Heart left ventricle (tissue), 16 donors: Measurements from ENCODE around the gene ESPL1. TPM values are rescaled to one million over a fixed set of nuclear protein-coding genes. Genes with fewer than 3 reads are reported as not detected.

ENCODE experiments used
- ATAC-seq, 4 donors: fragments of 200-7000 bp; cut with Tn5 transposase; one replicate each; pipeline ENCODE4 v1.9.1; 2020 to 2022; ENCODE audit warnings: moderate library complexity in 4 of 4, mild to moderate bottlenecking in 3 of 4, moderate number of reproducible peaks in 1 of 4
- DNase-seq, 5 donors: peaks; one replicate each; pipeline ENCODE4 v3.0.0-alpha.2; 2020
- H3K27ac ChIP-seq, 12 donors: fragments of 200-600 bp; sonication (generic) in 4 of 12; one replicate each; pipeline versions ENCODE4 v1.5.0 to v1.8.0; 2016 to 2022; ENCODE audit warnings: mild to moderate bottlenecking in 2 of 12
- H3K27me3 ChIP-seq, 9 donors: fragments of 200-600 bp; sonication (generic) in 2 of 9; one replicate each; pipeline versions ENCODE4 v1.5.1 to v1.8.0; 2016 to 2022; ENCODE audit warnings: mild to moderate bottlenecking in 3 of 9
- H3K36me3 ChIP-seq, 9 donors: fragments of 200-600 bp; sonication (generic) in 2 of 9; one replicate each; pipeline versions ENCODE4 v1.5.0 to v1.8.0; 2018 to 2022; ENCODE audit warnings: mild to moderate bottlenecking in 2 of 9
- H3K4me1 ChIP-seq, 12 donors: fragments of 200-600 bp; sonication (generic) in 4 of 12; one replicate each; pipeline versions ENCODE4 v1.5.0 to v1.8.0; 2016 to 2022; ENCODE audit warnings: mild to moderate bottlenecking in 3 of 12
- H3K4me3 ChIP-seq, 12 donors: fragments of 200-600 bp; sonication (generic) in 4 of 12; one replicate each; pipeline versions ENCODE4 v1.5.0 to v1.8.0; 2017 to 2022; ENCODE audit warnings: mild to moderate bottlenecking in 9 of 12, moderate library complexity in 4 of 12
- H3K9me3 ChIP-seq, 12 donors: fragments of 200-600 bp; sonication (generic) in 4 of 12; one replicate each; pipeline versions ENCODE4 v1.5.0 to v1.8.0; 2016 to 2022; ENCODE audit warnings: mild to moderate bottlenecking in 1 of 12
- POLR2A ChIP-seq, 2 donors: fragments of 450-650 bp; IDR thresholded peaks; one replicate each; pipeline ENCODE4 v1.6.1; 2017; ENCODE audit warnings: antibody characterized with exemption in 2 of 2, mild to moderate bottlenecking in 2 of 2, moderate library complexity in 2 of 2
- WGBS, 4 donors: extraction: QIAGEN DNeasy Blood & Tissue Kit in 2 of 4; methylation state at CpG; one replicate each; pipeline versions ENCODE4 v1.1.5 to v1.1.7; 2013 to 2018; 5-methylcytosine and 5-hydroxymethylcytosine counted together
- intact Hi-C, 10 donors: fragments of 100-400 bp; cut with DNase I; formaldehyde crosslinking; loops; one replicate each; pipeline versions ENCODE4 v1.11.1 to v1.14.2; 2022
- polyA plus RNA-seq, 2 donors: library from polyadenylated mRNA; stranded (reverse); fragments of 200-250 nt; gene quantifications; one replicate each; pipeline ENCODE4 v1.2.3, GENCODE V29; 2013
- total RNA-seq, 9 donors: library from RNA; depleted of rRNA in 2 of 9; stranded (reverse); fragments of >200 nt in 2 of 9; fragmentation: NEBNext Ultra II Directional in 3 of 9; extraction: Animal tissue kit (Norgen Biotek cat#: 25700) in 3 of 9; gene quantifications; one replicate each; pipeline versions ENCODE4 v1.1.0 to v1.2.4, GENCODE V29; 2016 to 2023
- TF ChIP-seq, protein P1 (sequence below), 12 donors: fragments of 200-600 bp; sonication (generic) in 4 of 12; IDR thresholded peaks; one replicate each; pipeline versions ENCODE4 v1.5.0 to v1.8.0; 2018 to 2022; ENCODE audit warnings: antibody characterized with exemption in 12 of 12, mild to moderate bottlenecking in 5 of 12
- donor health status: ischemic (EF 13 %, LVEDD 7.1; RV severe dilation, severe dysfunction).
- donor health status: healthy with polysubstance abuse.
- donor health status: DM: no; HTN: yes; CAD: no.
- donor health status: DM: no; HTN: no; CAD: no.
- donor health status: ischemic (EF 25% LVEDD 6.9; RV normal size, moderate dysfunction).
- donor health status: ischemic (EF 25% LVEDD 5.7; RV mildly dilated, moderate dysfunction).
- donor health status: healthy.
- donor health status: DM: yes; HTN: yes; CAD: no.
- donor health status: ischemic (EF 35%, LVEDD 5.7; RV mildly dilated, moderate dysfunction).
- donor health status: nonischemic (EF 11% LVEDD 7.7; RV severe dilation, severe dysfunction).
- donor health status: DM: yes; HTN: yes; CAD: no.
- donor health status: PGD.
- donor health status: ischemic (EF 29% LVEDD 5.4; RV normal size, mild dysfunction).
- donor health status: nonischemic (EF 23%, LVEDD 6.1; RV moderate dilation, normal function).

ESPL1 gene
- total and polyA plus RNA-seq, 11 donors = 0.06 to 6.1 (median 0.38) TPM

DNA sequence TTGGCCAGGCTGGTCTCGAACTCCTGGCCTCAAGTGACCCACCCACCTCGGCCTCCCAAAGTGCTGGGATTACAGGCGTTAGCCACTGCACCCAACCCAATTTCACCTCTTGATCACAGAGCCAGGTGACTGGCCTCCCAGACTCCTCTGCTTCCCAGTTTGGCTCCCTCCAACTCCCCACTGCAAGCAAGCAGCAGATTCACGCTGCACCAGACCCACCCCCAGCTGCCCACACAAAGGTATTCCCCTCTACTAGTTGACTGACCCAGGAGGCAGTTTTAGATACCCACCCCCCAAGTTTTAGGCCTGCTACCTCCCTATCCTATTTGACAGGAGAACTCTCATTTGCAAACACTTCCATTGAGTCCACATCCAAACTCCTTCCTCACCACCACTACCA lies 41.3 kb upstream of the ESPL1 start:
- no peak for DNase-seq
- no peak overlapping the region for H3K4me3 ChIP-seq
- H3K4me1 ChIP-seq = peaks cover 0 to 47% (median 35%) of the 10 kb centered on the region in 12 donors
- no peaks in the 10 kb centered on the region for H3K9me3 ChIP-seq
- TF ChIP-seq, protein P1, sequence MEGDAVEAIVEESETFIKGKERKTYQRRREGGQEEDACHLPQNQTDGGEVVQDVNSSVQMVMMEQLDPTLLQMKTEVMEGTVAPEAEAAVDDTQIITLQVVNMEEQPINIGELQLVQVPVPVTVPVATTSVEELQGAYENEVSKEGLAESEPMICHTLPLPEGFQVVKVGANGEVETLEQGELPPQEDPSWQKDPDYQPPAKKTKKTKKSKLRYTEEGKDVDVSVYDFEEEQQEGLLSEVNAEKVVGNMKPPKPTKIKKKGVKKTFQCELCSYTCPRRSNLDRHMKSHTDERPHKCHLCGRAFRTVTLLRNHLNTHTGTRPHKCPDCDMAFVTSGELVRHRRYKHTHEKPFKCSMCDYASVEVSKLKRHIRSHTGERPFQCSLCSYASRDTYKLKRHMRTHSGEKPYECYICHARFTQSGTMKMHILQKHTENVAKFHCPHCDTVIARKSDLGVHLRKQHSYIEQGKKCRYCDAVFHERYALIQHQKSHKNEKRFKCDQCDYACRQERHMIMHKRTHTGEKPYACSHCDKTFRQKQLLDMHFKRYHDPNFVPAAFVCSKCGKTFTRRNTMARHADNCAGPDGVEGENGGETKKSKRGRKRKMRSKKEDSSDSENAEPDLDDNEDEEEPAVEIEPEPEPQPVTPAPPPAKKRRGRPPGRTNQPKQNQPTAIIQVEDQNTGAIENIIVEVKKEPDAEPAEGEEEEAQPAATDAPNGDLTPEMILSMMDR (IDR thresholded peaks at IDR 0.05) = no peak
- no peaks in the 10 kb centered on the region for H3K27me3 ChIP-seq
- intact Hi-C loops = no loop called here
- no peak for ATAC-seq
- no peak overlapping the region for H3K27ac ChIP-seq
- 91 to 100% (median 96%) methylated on average over 3 to 4 of the region's 4 CpGs for WGBS, 4 donors
- peaks cover 0 to 5% (median 0%) of the 10 kb centered on the region in 9 donors for H3K36me3 ChIP-seq

DNA sequence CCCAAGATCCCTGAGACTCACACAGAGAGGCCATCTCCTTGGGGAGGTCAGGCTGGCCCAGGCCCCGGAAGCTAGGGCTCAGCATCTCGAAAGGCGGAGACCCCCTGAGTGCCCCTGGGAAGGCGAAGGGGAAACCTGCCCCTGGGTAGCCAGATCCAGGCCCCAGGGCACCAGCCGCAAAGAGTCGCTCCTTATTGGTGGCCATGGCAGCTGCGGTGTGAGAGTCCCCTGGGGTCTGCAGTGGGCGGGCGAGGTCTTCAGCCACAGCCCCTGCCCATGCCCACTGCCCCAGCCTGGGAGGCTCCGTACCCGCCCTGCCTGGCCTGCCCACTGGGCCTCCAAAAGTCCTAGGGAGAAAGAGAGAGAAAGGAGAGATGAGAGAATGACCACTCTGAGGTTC lies 40.8 kb upstream of the ESPL1 start:
- no peak for DNase-seq
- no peak overlapping the region for H3K27ac ChIP-seq

GRCh38 chr12:53227836-53228235 lies 40.3 kb upstream of the ESPL1 start:
- no peak for TF ChIP-seq POLR2A (IDR thresholded peaks at IDR 0.05)
- TF ChIP-seq, protein P1 (IDR thresholded peaks at IDR 0.05) = no peak
- peaks cover 0 to 5% (median 0%) of the 10 kb centered on the region in 9 donors for H3K36me3 ChIP-seq
- H3K9me3 ChIP-seq = no peaks in the 10 kb centered on the region
- ATAC-seq (no peak), DNase-seq (no peak)
- peaks cover 0 to 45% (median 32%) of the 10 kb centered on the region in 12 donors for H3K4me1 ChIP-seq
- 87 to 100% (median 96%) methylated on average over 1 of the region's 1 CpG for WGBS, 4 donors
- no peaks in the 10 kb centered on the region for H3K27me3 ChIP-seq
- no peak overlapping the region for H3K27ac ChIP-seq
- no peak overlapping the region for H3K4me3 ChIP-seq
- intact Hi-C loops = no loop called here

More for the DNA sequence above, 40.8 kb upstream of the ESPL1 start:
- TF ChIP-seq, protein P1 (IDR thresholded peaks at IDR 0.05) = no peak
- TF ChIP-seq POLR2A (IDR thresholded peaks at IDR 0.05) = no peak
- no peak for ATAC-seq
- WGBS, 4 donors = 90 to 97% (median 96%) methylated on average over 8 to 11 of the region's 11 CpGs
- H3K4me1 ChIP-seq = peaks cover 0 to 45% (median 32%) of the 10 kb centered on the region in 12 donors
- H3K4me3 ChIP-seq = no peak overlapping the region
- intact Hi-C loops = no loop called here
- H3K9me3 ChIP-seq = no peaks in the 10 kb centered on the region
- no peaks in the 10 kb centered on the region for H3K27me3 ChIP-seq
- peaks cover 0 to 5% (median 0%) of the 10 kb centered on the region in 9 donors for H3K36me3 ChIP-seq

DNA sequence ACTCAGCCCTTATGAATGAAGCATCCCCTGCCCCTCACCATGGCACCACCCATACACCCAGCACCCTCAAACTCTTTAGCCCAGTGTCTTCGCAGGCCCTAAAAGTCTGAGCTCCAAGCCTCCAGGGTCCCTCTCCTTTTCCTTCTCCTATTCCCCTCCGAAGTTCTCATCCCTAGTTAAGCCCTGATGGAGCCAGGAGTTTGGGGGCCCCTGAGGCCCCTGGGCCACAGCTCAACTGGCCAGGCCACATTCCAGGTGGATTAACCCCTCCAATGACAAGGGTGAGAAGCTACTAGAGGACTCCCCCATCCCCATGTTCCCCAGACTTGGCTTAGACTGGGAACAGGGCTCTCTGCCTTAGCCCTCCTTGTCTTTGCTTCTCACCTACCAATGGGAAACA lies 38.6 kb upstream of the ESPL1 start:
- peak overlapping the region in 1 of 12 donors; percentile 17 for H3K27ac ChIP-seq
- DNase-seq = no peak

More for the DNA sequence above, 38.6 kb upstream of the ESPL1 start:
- no peak for ATAC-seq
- Histone ChIP-seq H3K9me3 (no peaks in the 10 kb centered on the region), H3K36me3 (peaks cover 0 to 5% (median 0%) of the 10 kb centered on the region in 9 donors), H3K4me3 (no peak overlapping the region), H3K27me3 (no peaks in the 10 kb centered on the region), H3K4me1 (peaks cover 0 to 45% (median 29%) of the 10 kb centered on the region in 12 donors)
- WGBS, 4 donors = 90 to 97% (median 91%) methylated on average over 2 of the region's 2 CpGs
- intact Hi-C loops = no loop called here
- TF ChIP-seq, protein P1 (IDR thresholded peaks at IDR 0.05) = no peak
- no peak for TF ChIP-seq POLR2A (IDR thresholded peaks at IDR 0.05)
